Subcutaneous abdominal adipose tissue (tissue), 5 donors: ENCODE measurements around the gene C16orf96.

Source experiments
- H3K27ac ChIP-seq: one replicate; pipeline ENCODE4 v1.7.0; 2013; ENCODE audit warnings: low read depth, mild to moderate bottlenecking, inconsistent platforms, low read length, moderate library complexity
- H3K27me3 ChIP-seq, 5 donors: one replicate each; pipeline ENCODE4 v1.7.0; 2013; ENCODE audit warnings: low read length in 5 of 5, inconsistent platforms in 1 of 5; ENCODE audit not compliant: control insufficient read depth in 5 of 5, insufficient read depth in 4 of 5
- H3K36me3 ChIP-seq, 5 donors: one replicate each; pipeline ENCODE4 v1.7.0; 2013; ENCODE audit warnings: low read length in 5 of 5; ENCODE audit not compliant: control insufficient read depth in 5 of 5, insufficient read depth in 5 of 5
- H3K4me1 ChIP-seq, 5 donors: one replicate each; pipeline ENCODE4 v1.7.0; 2013; ENCODE audit warnings: low read length in 5 of 5, mild to moderate bottlenecking in 3 of 5, moderate library complexity in 1 of 5; ENCODE audit not compliant: control insufficient read depth in 5 of 5, insufficient read depth in 5 of 5
- H3K4me3 ChIP-seq, 5 donors: one replicate each; pipeline ENCODE4 v1.7.0; 2013; ENCODE audit warnings: low read length in 5 of 5, low read depth in 1 of 5
- H3K9ac ChIP-seq, 5 donors: one replicate each; pipeline ENCODE4 v1.7.0; 2013; ENCODE audit warnings: low read length in 5 of 5, mild to moderate bottlenecking in 4 of 5, moderate library complexity in 3 of 5
- H3K9me3 ChIP-seq, 5 donors: one replicate each; pipeline ENCODE4 v1.7.0; 2013; ENCODE audit warnings: low read length in 5 of 5; ENCODE audit not compliant: control insufficient read depth in 5 of 5
- donor health status: healthy.
- donor health status: healthy.
- donor health status: healthy.
- donor health status: healthy.
- donor health status: healthy.

C16orf96 gene

GRCh38 chr16:4524571-4524970, 31.6 kb upstream of the C16orf96 start:
- peaks cover 3 to 20% (median 17%) of the 10 kb centered on the region in 5 donors for H3K4me1 ChIP-seq
- no peak overlapping the region for H3K4me3 ChIP-seq
- H3K9me3 ChIP-seq, result no peaks in the 10 kb centered on the region
- peaks cover 0 to 10% (median 0%) of the 10 kb centered on the region in 5 donors for H3K36me3 ChIP-seq
- no peak overlapping the region for H3K27ac ChIP-seq
- no peaks in the 10 kb centered on the region for H3K27me3 ChIP-seq
- H3K9ac ChIP-seq, result no peak overlapping the region

GRCh38 chr16:4525069-4525468, 31.1 kb upstream of the C16orf96 start:
- peaks cover 0 to 10% (median 0%) of the 10 kb centered on the region in 5 donors for H3K36me3 ChIP-seq
- peaks cover 3 to 20% (median 17%) of the 10 kb centered on the region in 5 donors for H3K4me1 ChIP-seq
- no peaks in the 10 kb centered on the region for H3K9me3 ChIP-seq
- H3K27ac ChIP-seq, result no peak overlapping the region
- no peak overlapping the region for H3K4me3 ChIP-seq
- no peak overlapping the region for H3K9ac ChIP-seq
- no peaks in the 10 kb centered on the region for H3K27me3 ChIP-seq

- H3K27me3 ChIP-seq, result no peaks in the 10 kb centered on the region
- peaks cover 3 to 20% (median 17%) of the 10 kb centered on the region in 5 donors for H3K4me1 ChIP-seq
- no peak overlapping the region for H3K4me3 ChIP-seq
- no peak overlapping the region for H3K9ac ChIP-seq
- H3K9me3 ChIP-seq, result no peaks in the 10 kb centered on the region
- H3K36me3 ChIP-seq, result peaks cover 0 to 10% (median 0%) of the 10 kb centered on the region in 5 donors
- no peak overlapping the region for H3K27ac ChIP-seq
Measured at GRCh38 chr16:4525634-4526277, 30.4 kb upstream of the C16orf96 start.

GRCh38 chr16:4529085-4530060, 26.8 kb upstream of the C16orf96 start:
- H3K27me3 ChIP-seq, result no peaks in the 10 kb centered on the region
- H3K4me1 ChIP-seq, result peaks cover 0 to 24% (median 7%) of the 10 kb centered on the region in 5 donors
- H3K4me3 ChIP-seq, result no peak overlapping the region
- peaks cover 0 to 13% (median 4%) of the 10 kb centered on the region in 5 donors for H3K36me3 ChIP-seq
- peak overlapping the region in 1 of 5 donors; percentile 42 for H3K9ac ChIP-seq
- H3K27ac ChIP-seq, result no peak overlapping the region
- no peaks in the 10 kb centered on the region for H3K9me3 ChIP-seq

- Histone ChIP-seq H3K4me1 (peaks cover 0 to 21% (median under 1%) of the 10 kb centered on the region in 5 donors), H3K27me3 (no peaks in the 10 kb centered on the region), H3K4me3 (no peak overlapping the region), H3K9ac (no peak overlapping the region), H3K9me3 (no peaks in the 10 kb centered on the region), H3K36me3 (peaks cover 0 to 13% (median 4%) of the 10 kb centered on the region in 5 donors), H3K27ac (no peak overlapping the region)
Measured at GRCh38 chr16:4531811-4532210, 24.3 kb upstream of the C16orf96 start.

GRCh38 chr16:4532238-4532637, 23.9 kb upstream of the C16orf96 start:
- Histone ChIP-seq H3K27ac (no peak overlapping the region), H3K36me3 (peaks cover 0 to 13% (median 4%) of the 10 kb centered on the region in 5 donors), H3K9me3 (no peaks in the 10 kb centered on the region), H3K27me3 (no peaks in the 10 kb centered on the region), H3K9ac (no peak overlapping the region), H3K4me3 (no peak overlapping the region), H3K4me1 (peaks cover 0 to 25% (median 5%) of the 10 kb centered on the region in 5 donors)

GRCh38 chr16:4533490-4533889, 22.6 kb upstream of the C16orf96 start:
- Histone ChIP-seq H3K27me3 (no peaks in the 10 kb centered on the region), H3K36me3 (peaks cover 0 to 13% (median 4%) of the 10 kb centered on the region in 5 donors), H3K9ac (no peak overlapping the region), H3K4me3 (no peak overlapping the region), H3K9me3 (no peaks in the 10 kb centered on the region), H3K4me1 (peaks cover 0 to 30% (median 13%) of the 10 kb centered on the region in 5 donors), H3K27ac (no peak overlapping the region)

- H3K4me3 ChIP-seq, result no peak overlapping the region
- H3K27me3 ChIP-seq, result no peaks in the 10 kb centered on the region
- peaks cover 0 to 30% (median 13%) of the 10 kb centered on the region in 5 donors for H3K4me1 ChIP-seq
- H3K27ac ChIP-seq, result no peak overlapping the region
- peak overlapping the region in 1 of 5 donors; percentile 23 for H3K9ac ChIP-seq
- H3K36me3 ChIP-seq, result peaks cover 0 to 13% (median 4%) of the 10 kb centered on the region in 5 donors
- peaks cover 0 to 3% (median 0%) of the 10 kb centered on the region in 5 donors for H3K9me3 ChIP-seq
Measured at GRCh38 chr16:4534151-4534790, 21.9 kb upstream of the C16orf96 start.

- Histone ChIP-seq H3K27me3 (no peaks in the 10 kb centered on the region), H3K4me3 (no peak overlapping the region), H3K27ac (no peak overlapping the region), H3K9ac (no peak overlapping the region), H3K4me1 (peaks cover 0 to 30% (median 13%) of the 10 kb centered on the region in 5 donors), H3K36me3 (peaks cover 0 to 13% (median 4%) of the 10 kb centered on the region in 5 donors), H3K9me3 (peaks cover 0 to 13% (median 6%) of the 10 kb centered on the region in 5 donors)
Measured at GRCh38 chr16:4535627-4536108, 20.5 kb upstream of the C16orf96 start.
